ENCODE data around the gene PCNT. TPM values are rescaled to one million over a fixed set of nuclear protein-coding genes. Genes with fewer than 3 reads are reported as not detected.

Gene PCNT
- total RNA-seq, 2 experiments from 2014 or later, result 85.4 to 86.1 TPM

- Mint-ChIP-seq H3K4me3 (no peak overlapping the region), H3K9me3 (no peaks in the 10 kb centered on the region), H3K27ac (no peak overlapping the region), H3K27me3 (no peaks in the 10 kb centered on the region), H3K36me3 (peaks cover 28% of the 10 kb centered on the region), H3K4me1 (peaks cover 10% of the 10 kb centered on the region)
- ATAC-seq (ENCODE audit: low read depth) (no peak), DNase-seq (no peak)
- POLR2A ChIA-PET, result no interaction called here
Measured at GRCh38 chr21:46483300-46484295, 159.6 kb downstream of the PCNT start.

DNA sequence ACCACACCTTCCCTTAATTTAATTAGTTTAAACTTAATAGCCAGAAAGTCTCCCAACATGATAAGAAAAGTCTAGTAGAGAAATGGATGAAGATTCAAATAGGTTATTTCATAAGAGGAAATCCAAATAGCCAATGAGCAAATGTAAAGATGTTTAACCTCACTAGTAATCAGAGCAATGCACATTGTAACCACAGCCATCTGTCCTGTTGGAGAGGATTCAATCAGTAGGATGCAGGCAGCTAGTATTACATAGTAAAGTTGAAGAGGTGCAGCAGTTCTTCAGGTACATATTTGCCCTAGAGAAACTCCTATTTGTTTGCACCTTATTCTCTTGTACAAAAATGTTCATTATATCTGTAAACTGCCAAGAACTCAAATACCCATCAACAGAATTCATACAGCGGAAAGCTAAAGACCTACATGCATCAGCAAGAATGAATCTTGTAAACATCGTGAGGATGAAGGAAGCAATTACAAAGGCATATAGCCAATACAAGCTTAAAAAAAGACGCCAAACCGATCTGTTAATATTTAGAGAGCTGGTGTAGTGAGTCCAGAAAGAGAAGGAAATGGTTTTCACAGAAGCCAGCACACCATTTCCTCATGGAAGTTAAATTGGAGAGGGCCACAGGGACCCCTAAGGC is 162.6 kb downstream of the PCNT start:
- no peak for DNase-seq
- Mint-ChIP-seq H3K4me1 (peaks cover 11% of the 10 kb centered on the region), H3K36me3 (peaks cover 20% of the 10 kb centered on the region), H3K27me3 (no peaks in the 10 kb centered on the region), H3K4me3 (no peak overlapping the region), H3K9me3 (no peaks in the 10 kb centered on the region), H3K27ac (no peak overlapping the region)
- ATAC-seq (ENCODE audit: low read depth), result no peak
- POLR2A ChIA-PET, result interaction anchor here (1.0 kb wide), 1 partner anchor 73 kb away, joined by 3 read pairs; no protein-coding TSS in a partner anchor

DNA sequence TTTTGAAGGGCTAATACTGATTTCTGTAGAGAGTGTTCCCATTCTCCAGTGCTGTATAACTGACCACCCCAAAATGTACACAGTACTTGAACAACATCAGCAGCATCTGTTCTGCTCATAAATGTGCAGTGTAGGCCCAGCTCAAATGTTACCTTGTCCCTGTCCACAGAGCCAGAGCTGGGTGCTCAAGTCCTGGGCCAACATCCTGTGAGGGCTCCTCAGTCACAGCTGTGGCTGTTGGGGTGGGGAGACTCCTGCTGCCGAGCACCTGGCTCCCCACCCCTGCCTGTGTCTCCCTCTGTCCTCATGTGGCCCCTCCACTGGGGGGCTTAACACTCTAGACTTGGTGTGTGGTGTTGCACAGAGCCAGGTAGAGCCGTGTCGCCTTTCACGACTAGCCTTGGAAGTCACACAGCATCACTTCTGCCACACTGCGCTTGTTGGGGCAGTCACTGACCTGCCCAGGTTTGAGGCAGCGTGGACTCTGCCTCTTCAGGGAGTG is 165.3 kb downstream of the PCNT start:
- Mint-ChIP-seq H3K27ac (peak overlapping the region; percentile 40), H3K9me3 (peaks cover 2% of the 10 kb centered on the region), H3K4me3 (no peak overlapping the region), H3K4me1 (peaks cover 1% of the 10 kb centered on the region), H3K27me3 (no peaks in the 10 kb centered on the region), H3K36me3 (peaks cover 44% of the 10 kb centered on the region)
- peak; percentile 54 for ATAC-seq (ENCODE audit: low read depth)
- DNase-seq, result no peak
- POLR2A ChIA-PET, result no interaction called here

GRCh38 chr21:46489800-46490199 is 165.8 kb downstream of the PCNT start:
- peaks cover 4% of the 10 kb centered on the region for H3K4me1 Mint-ChIP-seq
- POLR2A ChIA-PET, result no interaction called here
- peaks cover 48% of the 10 kb centered on the region for H3K36me3 Mint-ChIP-seq
- H3K27ac Mint-ChIP-seq, result no peak overlapping the region
- peaks cover 2% of the 10 kb centered on the region for H3K9me3 Mint-ChIP-seq
- H3K27me3 Mint-ChIP-seq, result no peaks in the 10 kb centered on the region
- H3K4me3 Mint-ChIP-seq, result no peak overlapping the region
- ATAC-seq (ENCODE audit: low read depth) (no peak), DNase-seq (no peak)

- no peak for DNase-seq
- Mint-ChIP-seq H3K36me3 (peaks cover 49% of the 10 kb centered on the region), H3K9me3 (peaks cover 2% of the 10 kb centered on the region), H3K27ac (no peak overlapping the region), H3K4me1 (peaks cover 8% of the 10 kb centered on the region), H3K27me3 (no peaks in the 10 kb centered on the region), H3K4me3 (no peak overlapping the region)
- no peak for ATAC-seq (ENCODE audit: low read depth)
- POLR2A ChIA-PET, result no interaction called here
Measured at GRCh38 chr21:46491553-46491952, 167.6 kb downstream of the PCNT start.

GRCh38 chr21:46492851-46493250 is 168.9 kb downstream of the PCNT start:
- Mint-ChIP-seq H3K4me1 (peaks cover 8% of the 10 kb centered on the region), H3K36me3 (peaks cover 47% of the 10 kb centered on the region), H3K9me3 (peaks cover 2% of the 10 kb centered on the region), H3K27ac (no peak overlapping the region), H3K4me3 (no peak overlapping the region), H3K27me3 (no peaks in the 10 kb centered on the region)
- ATAC-seq (ENCODE audit: low read depth), result no peak
- no peak for DNase-seq
- POLR2A ChIA-PET, result no interaction called here

DNA sequence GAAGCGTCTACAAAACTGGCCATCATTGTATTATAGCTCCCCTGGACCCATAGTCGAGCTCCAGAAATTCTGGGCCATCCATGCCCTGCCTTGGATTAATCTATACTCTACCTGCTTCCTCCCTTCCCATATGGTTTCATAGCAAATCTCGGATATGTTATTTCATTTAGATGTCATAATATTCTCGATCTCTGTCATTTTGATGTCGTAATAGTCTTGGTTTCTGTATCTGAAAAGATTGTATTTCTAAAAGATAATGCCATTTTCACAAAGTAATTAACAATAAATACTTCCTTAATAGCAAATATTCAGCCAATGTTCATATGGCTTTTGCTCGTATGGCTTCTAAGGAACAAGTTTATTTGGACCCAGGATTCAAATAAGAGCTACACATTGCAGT is 169.9 kb downstream of the PCNT start:
- Mint-ChIP-seq H3K4me1 (peaks cover 8% of the 10 kb centered on the region), H3K27ac (no peak overlapping the region), H3K9me3 (peaks cover 2% of the 10 kb centered on the region), H3K27me3 (no peaks in the 10 kb centered on the region), H3K4me3 (no peak overlapping the region), H3K36me3 (peaks cover 49% of the 10 kb centered on the region)
- POLR2A ChIA-PET, result no interaction called here
- DNase-seq (no peak), ATAC-seq (ENCODE audit: low read depth) (no peak)

Other genes starting within 250 kb of the PCNT start
- gene COL6A2, start 226.0 kb upstream of the PCNT start, total RNA-seq, result 10 to 100 TPM; 23.8 to 23.9 TPM
- gene FTCD, start 168.6 kb upstream of the PCNT start, total RNA-seq, result 1 to 10 TPM in 1 of 2 experiments, under 1 TPM in 1; 0.65 to 1.3 TPM
- 1 to 10 TPM; 7.6 to 8.9 TPM for gene SPATC1L, start 139.7 kb upstream of the PCNT start, total RNA-seq
- gene LSS, start 95.4 kb upstream of the PCNT start, total RNA-seq, result 10 to 100 TPM; 57.6 to 66.7 TPM
- 100 to 1,000 TPM; 130 to 150 TPM for gene MCM3AP, start 38.5 kb upstream of the PCNT start, total RNA-seq
- 10 to 100 TPM in 1 of 2 experiments, 1 to 10 TPM in 1; 9.6 to 10.7 TPM for gene YBEY, start 37.8 kb upstream of the PCNT start, total RNA-seq
- gene C21orf58, start 286 bp upstream of the PCNT start, total RNA-seq, result 10 to 100 TPM; 50.1 to 53.9 TPM
- 10 to 100 TPM; 78.7 to 78.8 TPM for gene DIP2A, start 134.7 kb downstream of the PCNT start, total RNA-seq